H9 (cell line): ENCODE data around the gene ST6GALNAC6. TPM values are rescaled to one million over a fixed set of nuclear protein-coding genes. Genes with fewer than 3 reads are reported as not detected.
A peak's percentile ranks its signal among the peaks of the same experiment; 100 is the strongest.

ENCODE experiments used
- DNase-seq: peaks from one replicate; pipeline ENCODE4 v3.0.0-alpha.2; 2017
- H2AFZ ChIP-seq: one replicate; pipeline ENCODE4 v1.6.1; 2013; ENCODE audit warnings: mild to moderate bottlenecking, low read length, control low read depth, moderate library complexity
- H2AK5ac ChIP-seq: 2 replicates; pipeline ENCODE4 v1.6.1; 2013; ENCODE audit warnings: low read length, control low read depth, mixed read lengths; ENCODE audit not compliant: insufficient read length
- H2BK120ac ChIP-seq: one replicate; pipeline ENCODE4 v1.6.1; 2013; ENCODE audit warnings: low read depth, mild to moderate bottlenecking, low read length, control low read depth, inconsistent platforms; ENCODE audit not compliant: poor library complexity, severe bottlenecking
- H2BK12ac ChIP-seq: 2 replicates; pipeline ENCODE4 v1.6.1; 2013; ENCODE audit warnings: low read length, control low read depth, mixed read lengths, low read depth; ENCODE audit not compliant: insufficient read length
- H2BK15ac ChIP-seq: 2 replicates; pipeline ENCODE4 v1.6.1; 2013; ENCODE audit warnings: low read depth, low read length, control low read depth
- H2BK20ac ChIP-seq: one replicate; pipeline ENCODE4 v1.6.1; 2013; ENCODE audit warnings: low read depth, mild to moderate bottlenecking, low read length, control low read depth, inconsistent platforms; ENCODE audit not compliant: poor library complexity, severe bottlenecking
- H2BK5ac ChIP-seq: 2 replicates; pipeline ENCODE4 v1.6.1; 2013; ENCODE audit warnings: low read length, control low read depth, mixed read lengths; ENCODE audit not compliant: insufficient read length
- H3K14ac ChIP-seq: 2 replicates; pipeline ENCODE4 v1.6.1; 2013; ENCODE audit warnings: low read length, control low read depth; ENCODE audit not compliant: insufficient read depth
- H3K18ac ChIP-seq: 2 replicates; pipeline ENCODE4 v1.6.1; 2013; ENCODE audit warnings: low read depth, mild to moderate bottlenecking, mixed read lengths, low read length, control low read depth; ENCODE audit not compliant: insufficient read length
- H3K23ac ChIP-seq: 2 replicates; pipeline ENCODE4 v1.6.1; 2013; ENCODE audit warnings: low read length, control low read depth, mixed read lengths, low read depth; ENCODE audit not compliant: insufficient read length
- H3K23me2 ChIP-seq: 2 replicates; pipeline ENCODE4 v1.6.1; 2013; ENCODE audit warnings: low read depth, mild to moderate bottlenecking, mixed read lengths, low read length, control low read depth; ENCODE audit not compliant: insufficient read length, poor library complexity, severe bottlenecking
- H3K27ac ChIP-seq: 2 replicates; pipeline ENCODE4 v1.5.1; 2013; ENCODE audit warnings: low read length, control low read depth, mixed read lengths, low read depth; ENCODE audit not compliant: insufficient read length
- H3K27me3 ChIP-seq: 2 replicates; pipeline ENCODE4 v1.6.1; 2013; ENCODE audit warnings: low read length, control low read depth, inconsistent platforms; ENCODE audit not compliant: insufficient read depth
- H3K4ac ChIP-seq: 2 replicates; pipeline ENCODE4 v1.6.1; 2013; ENCODE audit warnings: low read depth, mild to moderate bottlenecking, control low read depth, inconsistent platforms, low read length, moderate library complexity
- H3K4me1 ChIP-seq: 2 replicates; pipeline ENCODE4 v1.6.1; 2013; ENCODE audit warnings: low read length, control low read depth, inconsistent platforms; ENCODE audit not compliant: insufficient read depth
- H3K4me2 ChIP-seq: 2 replicates; pipeline ENCODE4 v1.6.1; 2013; ENCODE audit warnings: low read length, control low read depth, mixed read lengths; ENCODE audit not compliant: insufficient read length, insufficient read depth
- H3K56ac ChIP-seq: 2 replicates; pipeline ENCODE4 v1.6.1; 2013; ENCODE audit warnings: low read depth, mild to moderate bottlenecking, mixed read lengths, low read length, control low read depth; ENCODE audit not compliant: insufficient read length
- H3K79me1 ChIP-seq: 2 replicates; pipeline ENCODE4 v1.6.1; 2013; ENCODE audit warnings: low read depth, mild to moderate bottlenecking, moderate library complexity, low read length, control low read depth, inconsistent platforms; ENCODE audit not compliant: insufficient read depth, poor library complexity, severe bottlenecking
- H3K79me2 ChIP-seq: 2 replicates; pipeline ENCODE4 v1.6.1; 2013; ENCODE audit warnings: low read length, control low read depth, inconsistent platforms; ENCODE audit not compliant: insufficient read depth
- H3K9ac ChIP-seq: 2 replicates; pipeline ENCODE4 v1.6.1; 2013; ENCODE audit warnings: low read length, control low read depth, mixed read lengths; ENCODE audit not compliant: insufficient read length; ENCODE audit errors: extremely low read depth
- H3K9me3 ChIP-seq: one replicate; pipeline ENCODE4 v1.6.1; 2013; ENCODE audit warnings: low read depth, low read length, inconsistent platforms; ENCODE audit not compliant: control insufficient read depth
- H3T11ph ChIP-seq: one replicate; pipeline ENCODE4 v1.6.1; 2013; ENCODE audit warnings: mild to moderate bottlenecking, low read length, control low read depth, inconsistent platforms
- H4K20me1 ChIP-seq: one replicate; pipeline ENCODE4 v1.6.1; 2013; ENCODE audit not compliant: control insufficient read depth, insufficient read length, insufficient read depth
- H4K5ac ChIP-seq: 2 replicates; pipeline ENCODE4 v1.6.1; 2013; ENCODE audit warnings: low read depth, mild to moderate bottlenecking, mixed read lengths, low read length, control low read depth; ENCODE audit not compliant: insufficient read length
- H4K8ac ChIP-seq: replicated peaks from 2 replicates; pipeline ENCODE4 v1.6.1; 2013; ENCODE audit warnings: low read length, control low read depth, mixed read lengths, low read depth; ENCODE audit not compliant: insufficient read length
- H4K91ac ChIP-seq: 2 replicates; pipeline ENCODE4 v1.6.1; 2013; ENCODE audit warnings: low read depth, mild to moderate bottlenecking, moderate library complexity, mixed read lengths, low read length, control low read depth; ENCODE audit not compliant: insufficient read length
- H3K27ac Mint-ChIP-seq, 3 experiments: 2 replicates in 2 of 3; 3 replicates in 1 of 3; pipeline ENCODE4 v1.8.0; 2020 to 2021; ENCODE audit warnings: mixed read lengths in 3 of 3, mild to moderate bottlenecking in 1 of 3, moderate library complexity in 1 of 3
- H3K27me3 Mint-ChIP-seq: 2 replicates; pipeline ENCODE4 v1.8.0; 2021; ENCODE audit warnings: low read depth, mild to moderate bottlenecking, moderate library complexity, mixed read lengths
- H3K36me3 Mint-ChIP-seq, 3 experiments: 2 replicates in 2 of 3; 3 replicates in 1 of 3; pipeline ENCODE4 v1.8.0; 2020 to 2021; ENCODE audit warnings: low read depth in 3 of 3, mixed read lengths in 3 of 3; ENCODE audit not compliant: insufficient read depth in 1 of 3
- H3K4me1 Mint-ChIP-seq, 2 experiments: 2 replicates each; pipeline ENCODE4 v1.8.0; 2020; ENCODE audit warnings: mixed read lengths in 2 of 2
- H3K4me3 Mint-ChIP-seq, 2 experiments: 2 replicates in 1 of 2; 3 replicates in 1 of 2; pipeline ENCODE4 v1.8.0; 2020 to 2021; ENCODE audit warnings: mild to moderate bottlenecking in 2 of 2, mixed read lengths in 2 of 2, moderate library complexity in 1 of 2
- H3K9me3 Mint-ChIP-seq, 2 experiments: 2 replicates in 1 of 2; 3 replicates in 1 of 2; pipeline ENCODE4 v1.8.0; 2020; ENCODE audit warnings: mild to moderate bottlenecking in 2 of 2, mixed read lengths in 2 of 2, moderate library complexity in 1 of 2
- CTCF ChIP-seq: fragments of 200-600 bp; sonication (generic); conservative IDR thresholded peaks from 3 replicates; pipeline ENCODE4 v1.8.0; 2021; ENCODE audit warnings: antibody characterized with exemption, mild to moderate bottlenecking
- WGBS: extraction: QIAGEN DNeasy Blood & Tissue Kit; methylation state at CpG from one replicate; pipeline ENCODE4 v1.1.7; 2013; ENCODE audit warnings: missing lambda C conversion rate, low lambda C conversion rate, mixed read lengths; ENCODE audit not compliant: insufficient read length; ENCODE audit errors: extremely low coverage; 5-methylcytosine and 5-hydroxymethylcytosine counted together
- total RNA-seq: library from RNA; stranded (reverse); gene quantifications from 2 replicates; pipeline ENCODE4 v1.2.1, GENCODE V29; 2021

The ST6GALNAC6 gene
- total RNA-seq, 1 experiment from 2014 or later = 29.8 TPM

GRCh38 chr9:127856094-127856728, 43.2 kb downstream of the ST6GALNAC6 start:
- Histone ChIP-seq H4K20me1 (no peaks in the 10 kb centered on the region), H3K79me1 (no peaks in the 10 kb centered on the region), H2AK5ac (no peak overlapping the region), H2BK5ac (no peak overlapping the region), H4K5ac (no peak overlapping the region), H3K14ac (no peak overlapping the region), H3K4ac (no peak overlapping the region), H4K8ac (no peak overlapping the region), H2BK15ac (no peak overlapping the region), H3T11ph (no peak overlapping the region), H3K9ac (no peak overlapping the region), H3K4me1 (no peaks in the 10 kb centered on the region), H3K18ac (no peak overlapping the region), H2BK120ac (no peak overlapping the region), H3K27ac (no peak overlapping the region), H2AFZ (no peak overlapping the region), H4K91ac (no peak overlapping the region), H3K79me2 (no peaks in the 10 kb centered on the region), H2BK20ac (no peak overlapping the region), H3K27me3 (no peaks in the 10 kb centered on the region), H3K23ac (no peak overlapping the region), H3K9me3 (no peaks in the 10 kb centered on the region), H3K56ac (no peak overlapping the region), H3K4me2 (no peak overlapping the region), H2BK12ac (no peak overlapping the region), H3K23me2 (peaks cover 3% of the 10 kb centered on the region)
- Mint-ChIP-seq H3K36me3 (no peaks in the 10 kb centered on the region), H3K9me3 (no peaks in the 10 kb centered on the region), H3K4me1 (peaks cover 2 to 9% of the 10 kb centered on the region in 2 experiments; a peak in 2 of 4 replicates), H3K4me3 (no peak overlapping the region), H3K27me3 (no peaks in the 10 kb centered on the region; the same call in none of the 2 replicates), H3K27ac (peak overlapping the region in 1 of 3 experiments; percentile 77; a peak in 2 of 7 replicates)
- no CpG with 5 or more reads among the region's 11 CpGs for WGBS
- DNase-seq = no peak
- TF ChIP-seq CTCF = no peak
